Ishikawa (cell line): ENCODE results near the gene OXER1.

Experiments
- CEBPB ChIP-seq: IDR thresholded peaks from 2 replicates; pipeline ENCODE4 v1.6.1; 2012
- CREB1 ChIP-seq: IDR thresholded peaks from 2 replicates; pipeline ENCODE4 v1.6.1; 2012; ENCODE audit warnings: low read depth
- EGR1 ChIP-seq: IDR thresholded peaks from 2 replicates; pipeline ENCODE4 v1.6.1; 2012
- EP300 ChIP-seq: IDR thresholded peaks from 2 replicates; pipeline ENCODE4 v1.6.1; 2012; ENCODE audit warnings: borderline replicate concordance
- FOXM1 ChIP-seq: IDR thresholded peaks from 2 replicates; pipeline ENCODE4 v1.6.1; 2012; ENCODE audit warnings: low read depth, borderline replicate concordance
- NFIC ChIP-seq: IDR thresholded peaks from 2 replicates; pipeline ENCODE4 v1.6.1; 2012
- RAD21 ChIP-seq: IDR thresholded peaks from 2 replicates; pipeline ENCODE4 v1.6.1; 2012; ENCODE audit warnings: low read depth
- REST ChIP-seq: IDR thresholded peaks from 2 replicates; pipeline ENCODE4 v1.6.1; 2012; ENCODE audit warnings: low read depth, mild to moderate bottlenecking
- TAF1 ChIP-seq: IDR thresholded peaks from 2 replicates; pipeline ENCODE4 v1.6.1; 2012; ENCODE audit warnings: low read depth, mild to moderate bottlenecking
- TCF12 ChIP-seq: IDR thresholded peaks from 2 replicates; pipeline ENCODE4 v1.6.1; 2012; ENCODE audit warnings: low read depth
- TEAD4 ChIP-seq: IDR thresholded peaks from 2 replicates; pipeline ENCODE4 v1.6.1; 2012
- USF1 ChIP-seq: IDR thresholded peaks from 2 replicates; pipeline ENCODE4 v1.6.1; 2012
- YY1 ChIP-seq: IDR thresholded peaks from 2 replicates; pipeline ENCODE4 v1.6.1; 2012; ENCODE audit warnings: low read depth
- ZBTB7A ChIP-seq: IDR thresholded peaks from 2 replicates; pipeline ENCODE4 v1.6.1; 2012; ENCODE audit warnings: low read depth
- TF ChIP-seq, protein P1 (sequence below): IDR thresholded peaks from 2 replicates; pipeline ENCODE4 v1.6.1; 2012

OXER1 gene

DNA sequence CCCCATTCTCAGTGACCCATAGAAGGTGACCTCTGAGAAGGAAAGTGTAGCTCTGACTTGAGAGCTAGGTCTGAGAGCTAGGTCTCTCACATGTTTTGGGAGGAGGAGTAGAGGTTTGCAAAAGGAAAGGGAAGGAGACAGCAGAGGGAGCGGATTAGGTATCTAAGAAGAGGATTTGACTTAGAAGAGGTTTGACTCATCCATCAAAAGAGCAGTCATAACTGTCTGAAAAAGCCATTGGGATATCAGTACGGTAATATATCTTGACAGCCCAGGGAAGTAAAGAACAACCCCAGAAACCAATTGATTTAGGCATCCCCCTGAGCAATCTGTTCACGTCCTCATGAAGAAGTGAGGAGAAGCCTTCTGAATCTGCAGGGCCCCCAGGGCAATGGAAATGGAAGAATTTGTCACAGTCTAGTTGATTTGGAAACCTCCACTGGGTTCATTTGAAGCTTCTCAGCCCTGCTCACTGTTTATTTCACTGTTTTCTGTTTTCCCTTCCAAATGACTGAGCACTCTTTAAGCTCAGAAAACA, 19.3 kb downstream of the OXER1 start:
- TF ChIP-seq YY1, result no peak
- TF ChIP-seq EP300, result no peak
- no peak for TF ChIP-seq RAD21
- TF ChIP-seq CREB1, result no peak
- no peak for TF ChIP-seq TCF12
- no peak for TF ChIP-seq NFIC
- TF ChIP-seq TEAD4, result no peak
- no peak for TF ChIP-seq EGR1
- TF ChIP-seq, protein P1, sequence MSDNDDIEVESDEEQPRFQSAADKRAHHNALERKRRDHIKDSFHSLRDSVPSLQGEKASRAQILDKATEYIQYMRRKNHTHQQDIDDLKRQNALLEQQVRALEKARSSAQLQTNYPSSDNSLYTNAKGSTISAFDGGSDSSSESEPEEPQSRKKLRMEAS, result no peak
- TF ChIP-seq ZBTB7A, result no peak
- TF ChIP-seq CEBPB, result no peak
- TF ChIP-seq REST, result no peak
- no peak for TF ChIP-seq USF1
- no peak for TF ChIP-seq FOXM1
- no peak for TF ChIP-seq TAF1

GRCh38 chr2:42743659-42743990, 20.3 kb downstream of the OXER1 start:
- no peak for TF ChIP-seq CEBPB
- TF ChIP-seq RAD21, result no peak
- TF ChIP-seq CREB1, result no peak
- no peak for TF ChIP-seq TCF12
- TF ChIP-seq YY1, result no peak
- TF ChIP-seq, protein P1, result no peak
- no peak for TF ChIP-seq EGR1
- no peak for TF ChIP-seq TAF1
- no peak for TF ChIP-seq REST
- TF ChIP-seq ZBTB7A, result no peak
- no peak for TF ChIP-seq FOXM1
- TF ChIP-seq TEAD4, result no peak

DNA sequence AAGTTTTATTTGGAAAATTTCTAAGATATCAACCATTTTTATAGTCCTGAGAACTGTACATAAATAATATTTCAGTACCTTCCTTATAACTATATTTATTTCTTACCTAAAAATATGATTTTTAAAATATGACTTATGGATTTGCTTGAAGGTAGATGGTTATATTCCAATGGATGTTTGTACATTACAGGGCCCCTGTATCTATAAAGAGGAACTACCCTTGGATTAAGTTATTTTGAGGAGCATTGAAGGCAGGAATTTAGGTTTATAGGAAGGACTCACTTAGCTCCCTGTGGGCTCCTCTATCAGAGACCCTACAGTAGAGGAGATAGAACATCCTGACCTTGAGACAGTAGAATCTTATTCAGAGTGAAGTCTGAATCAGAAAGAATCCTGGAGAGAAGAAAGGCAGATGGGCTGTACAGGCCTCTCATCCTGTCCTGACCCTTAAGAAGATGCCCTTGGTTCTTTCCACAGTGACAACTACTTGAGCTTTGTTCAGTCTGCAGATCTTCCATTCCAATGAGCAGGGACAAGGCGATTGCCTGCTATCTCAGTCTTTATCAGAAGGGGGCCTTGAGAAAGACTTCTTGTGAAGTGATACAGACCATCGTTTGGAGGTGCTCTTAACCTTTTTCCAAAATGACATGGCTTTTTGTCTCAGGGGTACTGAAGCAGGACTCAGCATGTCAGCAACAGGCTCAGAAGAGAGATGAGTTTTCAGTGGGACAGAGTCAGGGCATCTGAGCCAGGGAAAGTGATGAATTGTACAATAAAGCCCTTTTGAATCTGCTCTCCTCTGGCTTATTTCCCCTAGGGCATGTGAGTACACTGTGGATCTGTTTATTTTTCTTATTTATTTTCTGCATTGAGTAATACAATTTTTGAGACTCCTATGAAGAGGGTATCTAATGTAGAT, 20.9 kb downstream of the OXER1 start:
- no peak for TF ChIP-seq RAD21
- no peak for TF ChIP-seq TEAD4
- TF ChIP-seq TAF1, result no peak
- no peak for TF ChIP-seq CEBPB

- TF ChIP-seq RAD21, result no peak
- no peak for TF ChIP-seq REST
- TF ChIP-seq TEAD4, result no peak
- TF ChIP-seq NFIC, result no peak
- TF ChIP-seq YY1, result no peak
- no peak for TF ChIP-seq CEBPB
- no peak for TF ChIP-seq FOXM1
- TF ChIP-seq EGR1, result no peak
- TF ChIP-seq ZBTB7A, result no peak
- no peak for TF ChIP-seq CREB1
- no peak for TF ChIP-seq TCF12
- TF ChIP-seq, protein P1, result no peak
- no peak for TF ChIP-seq TAF1
- TF ChIP-seq EP300, result no peak
- TF ChIP-seq USF1, result no peak
Observed at GRCh38 chr2:42741140-42741539, 22.8 kb downstream of the OXER1 start.
